ENCODE measurements around the gene SKP2. TPM values are rescaled to one million over a fixed set of nuclear protein-coding genes. Genes with fewer than 3 reads are reported as not detected.

SKP2 gene
- total RNA-seq, 4 donors from 2014 or later, result 6.9 to 12.8 (median 8.6) TPM

DNA sequence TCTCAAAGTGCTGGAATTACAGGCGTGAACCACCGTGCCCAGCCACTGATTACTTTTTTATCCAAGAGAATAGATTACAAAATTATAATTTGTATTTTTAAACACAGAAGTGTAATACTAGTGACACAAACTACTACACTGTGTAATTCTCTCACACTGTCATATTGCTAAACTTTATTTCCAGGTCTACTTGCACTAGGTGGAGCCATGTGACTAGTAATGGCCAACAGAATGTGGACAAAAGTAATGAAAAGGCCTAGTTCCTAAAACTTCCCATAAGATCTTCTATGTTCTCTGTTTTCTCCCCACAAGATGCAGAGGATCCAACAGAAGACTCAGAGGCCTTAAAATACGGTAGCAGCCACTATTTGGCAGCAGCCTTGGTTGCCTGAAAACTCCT lies 62.5 kb downstream of the SKP2 start:
- intact Hi-C loops (cut with DNase I; ENCODE audit: low total_unique reads), result no loop called here
- H3K4me3 ChIP-seq (ENCODE audit: low read depth, poor library complexity, severe bottlenecking), result no peak overlapping the region
- no peak for DNase-seq (ENCODE audit: low spot score in 2 of 2)
- WGBS, 2 donors, result 93 to 94% methylated on average over 3 of the region's 3 CpGs
- no peak for TF ChIP-seq POLR2A (IDR thresholded peaks at IDR 0.05)
- TF ChIP-seq, protein P1, sequence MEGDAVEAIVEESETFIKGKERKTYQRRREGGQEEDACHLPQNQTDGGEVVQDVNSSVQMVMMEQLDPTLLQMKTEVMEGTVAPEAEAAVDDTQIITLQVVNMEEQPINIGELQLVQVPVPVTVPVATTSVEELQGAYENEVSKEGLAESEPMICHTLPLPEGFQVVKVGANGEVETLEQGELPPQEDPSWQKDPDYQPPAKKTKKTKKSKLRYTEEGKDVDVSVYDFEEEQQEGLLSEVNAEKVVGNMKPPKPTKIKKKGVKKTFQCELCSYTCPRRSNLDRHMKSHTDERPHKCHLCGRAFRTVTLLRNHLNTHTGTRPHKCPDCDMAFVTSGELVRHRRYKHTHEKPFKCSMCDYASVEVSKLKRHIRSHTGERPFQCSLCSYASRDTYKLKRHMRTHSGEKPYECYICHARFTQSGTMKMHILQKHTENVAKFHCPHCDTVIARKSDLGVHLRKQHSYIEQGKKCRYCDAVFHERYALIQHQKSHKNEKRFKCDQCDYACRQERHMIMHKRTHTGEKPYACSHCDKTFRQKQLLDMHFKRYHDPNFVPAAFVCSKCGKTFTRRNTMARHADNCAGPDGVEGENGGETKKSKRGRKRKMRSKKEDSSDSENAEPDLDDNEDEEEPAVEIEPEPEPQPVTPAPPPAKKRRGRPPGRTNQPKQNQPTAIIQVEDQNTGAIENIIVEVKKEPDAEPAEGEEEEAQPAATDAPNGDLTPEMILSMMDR (IDR thresholded peaks at IDR 0.05), result no peak

DNA sequence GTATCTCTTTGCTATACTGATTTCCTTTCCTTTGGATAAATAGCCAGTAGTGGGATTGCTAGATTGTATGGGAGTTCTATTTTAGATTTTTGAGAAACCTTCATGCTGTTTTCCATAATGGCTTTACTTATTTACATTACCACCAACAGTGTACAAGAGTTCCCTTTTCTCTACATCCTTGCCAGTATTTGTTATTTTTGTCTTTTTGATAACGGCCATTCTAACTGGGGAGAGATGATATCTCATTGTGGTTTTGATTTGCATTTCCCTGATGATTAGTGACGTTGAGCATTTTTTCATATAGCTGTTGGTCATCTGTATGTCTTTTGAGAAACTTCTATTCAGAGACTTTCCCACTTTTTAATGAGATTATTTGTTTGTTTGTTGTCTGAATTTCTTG lies 64.0 kb downstream of the SKP2 start:
- 80 to 91% methylated on average over 2 of the region's 2 CpGs for WGBS, 2 donors
- intact Hi-C loops (cut with DNase I; ENCODE audit: low total_unique reads), result no loop called here
- TF ChIP-seq POLR2A (IDR thresholded peaks at IDR 0.05), result no peak
- TF ChIP-seq, protein P1 (IDR thresholded peaks at IDR 0.05), result no peak
- H3K4me3 ChIP-seq (ENCODE audit: low read depth, poor library complexity, severe bottlenecking), result no peak overlapping the region
- no peak for DNase-seq (ENCODE audit: low spot score in 2 of 2)

DNA sequence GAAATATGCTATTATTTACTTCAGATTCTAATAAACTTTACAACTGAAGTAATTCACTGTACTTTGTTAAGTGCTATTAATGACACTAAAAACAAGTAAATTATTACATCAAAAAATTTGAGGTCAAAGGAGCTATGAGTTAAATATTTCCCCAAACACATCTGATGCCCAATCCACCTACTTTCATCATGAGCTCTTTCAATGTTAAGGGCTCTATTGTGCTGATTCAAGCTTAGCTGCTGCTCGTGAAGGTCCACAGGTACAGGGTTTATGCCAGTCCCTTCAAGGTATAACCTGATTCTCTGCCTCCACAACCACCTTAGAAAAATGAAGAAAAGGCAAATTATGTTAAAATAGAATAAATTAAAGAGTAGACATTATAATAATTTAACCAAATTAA lies 65.7 kb downstream of the SKP2 start:
- intact Hi-C loops (cut with DNase I; ENCODE audit: low total_unique reads), result no loop called here
- no peak overlapping the region for H3K4me3 ChIP-seq (ENCODE audit: low read depth, poor library complexity, severe bottlenecking)
- 85 to 88% methylated on average over 1 of the region's 1 CpG for WGBS, 2 donors
- no peak for DNase-seq (ENCODE audit: low spot score in 2 of 2)
- TF ChIP-seq, protein P1 (IDR thresholded peaks at IDR 0.05), result no peak
- TF ChIP-seq POLR2A (IDR thresholded peaks at IDR 0.05), result no peak

- intact Hi-C loops (cut with DNase I; ENCODE audit: low total_unique reads), result no loop called here
- DNase-seq (ENCODE audit: low spot score in 2 of 2), result no peak
- H3K4me3 ChIP-seq (ENCODE audit: low read depth, poor library complexity, severe bottlenecking), result no peak overlapping the region
- TF ChIP-seq, protein P1 (IDR thresholded peaks at IDR 0.05), result no peak
- no peak for TF ChIP-seq POLR2A (IDR thresholded peaks at IDR 0.05)
- 98% methylated on average over 1 of the region's 1 CpG for WGBS, 2 donors
Observed at GRCh38 chr5:36217988-36218387, 66.1 kb downstream of the SKP2 start.

DNA sequence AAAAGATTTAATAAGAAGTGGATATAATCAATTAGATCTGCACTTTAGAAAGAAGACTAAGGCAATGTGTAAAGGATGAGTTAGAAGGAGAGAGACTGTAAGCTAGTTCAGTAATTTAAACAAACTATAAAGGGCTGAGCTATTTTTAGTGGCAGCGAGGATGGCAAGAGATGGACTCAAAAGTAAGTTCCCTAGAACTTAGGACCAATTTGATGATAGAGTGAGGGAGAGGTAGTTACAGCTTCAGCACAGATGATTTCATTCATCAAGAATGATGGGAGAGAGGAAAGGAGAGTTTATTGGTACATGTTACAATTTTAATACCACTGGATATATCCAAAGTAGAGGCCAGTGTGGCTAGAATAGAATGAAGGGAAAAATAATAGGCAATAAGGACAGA lies 70.7 kb downstream of the SKP2 start:
- 97 to 100% methylated on average over 1 of the region's 1 CpG for WGBS, 2 donors
- DNase-seq (ENCODE audit: low spot score in 2 of 2), result no peak
- no peak for TF ChIP-seq POLR2A (IDR thresholded peaks at IDR 0.05)
- TF ChIP-seq, protein P1 (IDR thresholded peaks at IDR 0.05), result no peak
- intact Hi-C loops (cut with DNase I; ENCODE audit: low total_unique reads), result no loop called here
- no peak overlapping the region for H3K4me3 ChIP-seq (ENCODE audit: low read depth, poor library complexity, severe bottlenecking)

DNA sequence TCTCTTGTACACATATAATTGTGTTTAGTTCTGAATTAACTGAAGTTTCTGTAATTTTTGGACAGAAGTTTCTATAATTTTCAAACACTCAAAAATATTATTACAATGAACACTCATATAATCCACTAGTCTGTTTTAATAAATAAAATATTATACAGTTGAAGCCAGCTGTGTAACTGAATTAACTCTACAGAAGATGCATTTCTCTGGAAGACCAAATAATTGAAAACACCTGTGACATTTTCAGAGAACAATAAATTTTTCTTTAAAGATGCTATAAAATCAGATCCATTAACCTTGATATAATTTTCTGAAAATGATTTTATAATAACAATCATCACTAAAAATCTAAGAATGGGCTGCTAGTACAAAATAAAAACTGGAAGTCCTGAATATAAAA lies 75.1 kb downstream of the SKP2 start:
- DNase-seq (ENCODE audit: low spot score in 2 of 2), result no peak
- H3K4me3 ChIP-seq (ENCODE audit: low read depth, poor library complexity, severe bottlenecking), result no peak overlapping the region
- TF ChIP-seq, protein P1 (IDR thresholded peaks at IDR 0.05), result no peak
- no peak for TF ChIP-seq POLR2A (IDR thresholded peaks at IDR 0.05)
- intact Hi-C loops (cut with DNase I; ENCODE audit: low total_unique reads), result no loop called here

Data from lower leg skin (tissue), 4 donors.